ENCODE results near the gene TTBK2. TPM values are rescaled to one million over a fixed set of nuclear protein-coding genes. Genes with fewer than 3 reads are reported as not detected.
A peak's percentile ranks its signal among the peaks of the same experiment; 100 is the strongest.

Gene TTBK2
- total RNA-seq, 2 experiments from 2014 or later, result 17.2 to 17.7 TPM

- POLR2A ChIA-PET, result no interaction called here
- Mint-ChIP-seq H3K4me1 (no peaks in the 10 kb centered on the region), H3K9me3 (no peaks in the 10 kb centered on the region), H3K27me3 (no peaks in the 10 kb centered on the region), H3K4me3 (no peak overlapping the region), H3K27ac (no peak overlapping the region), H3K36me3 (no peaks in the 10 kb centered on the region)
- no peak for ATAC-seq (ENCODE audit: low read depth)
- no peak for DNase-seq
These were observed 201.5 kb downstream of the TTBK2 start for GRCh38 chr15:42719043-42719442.

GRCh38 chr15:42716626-42717025 is 204.0 kb downstream of the TTBK2 start:
- H3K4me1 Mint-ChIP-seq, result no peaks in the 10 kb centered on the region
- H3K36me3 Mint-ChIP-seq, result no peaks in the 10 kb centered on the region
- POLR2A ChIA-PET, result interaction anchor here (1.4 kb wide), 1 partner anchor 20 kb away, joined by 3 read pairs; the partner anchor contains the start of gene CDAN1

GRCh38 chr15:42716125-42716524 is 204.5 kb downstream of the TTBK2 start:
- POLR2A ChIA-PET, result no interaction called here
- no peaks in the 10 kb centered on the region for H3K9me3 Mint-ChIP-seq
- no peaks in the 10 kb centered on the region for H3K36me3 Mint-ChIP-seq
- H3K4me3 Mint-ChIP-seq, result no peak overlapping the region
- H3K4me1 Mint-ChIP-seq, result no peaks in the 10 kb centered on the region
- ATAC-seq (ENCODE audit: low read depth), result no peak
- H3K27me3 Mint-ChIP-seq, result no peaks in the 10 kb centered on the region
- no peak for DNase-seq
- no peak overlapping the region for H3K27ac Mint-ChIP-seq

More at GRCh38 chr15:42716626-42717025, 204.0 kb downstream of the TTBK2 start:
- no peaks in the 10 kb centered on the region for H3K9me3 Mint-ChIP-seq
- no peaks in the 10 kb centered on the region for H3K27me3 Mint-ChIP-seq
- H3K27ac Mint-ChIP-seq, result no peak overlapping the region
- ATAC-seq (ENCODE audit: low read depth) (no peak), DNase-seq (no peak)
- no peak overlapping the region for H3K4me3 Mint-ChIP-seq

- no peak for DNase-seq
- H3K27ac Mint-ChIP-seq, result no peak overlapping the region
- peaks cover 2% of the 10 kb centered on the region for H3K4me1 Mint-ChIP-seq
- H3K27me3 Mint-ChIP-seq, result no peaks in the 10 kb centered on the region
- no peak for ATAC-seq (ENCODE audit: low read depth)
- POLR2A ChIA-PET, result no interaction called here
- H3K9me3 Mint-ChIP-seq, result no peaks in the 10 kb centered on the region
- no peaks in the 10 kb centered on the region for H3K36me3 Mint-ChIP-seq
- no peak overlapping the region for H3K4me3 Mint-ChIP-seq
These were observed 208.0 kb downstream of the TTBK2 start for GRCh38 chr15:42712584-42712983.

- no peaks in the 10 kb centered on the region for H3K36me3 Mint-ChIP-seq
- H3K27me3 Mint-ChIP-seq, result no peaks in the 10 kb centered on the region
- POLR2A ChIA-PET, result interaction anchor here (0.7 kb wide), 1 partner anchor 137 kb away, joined by 3 read pairs; no protein-coding TSS in a partner anchor
These were observed 208.8 kb downstream of the TTBK2 start for GRCh38 chr15:42711746-42712145.

GRCh38 chr15:42710662-42711061 is 209.9 kb downstream of the TTBK2 start:
- DNase-seq (no peak), ATAC-seq (ENCODE audit: low read depth) (no peak)
- Mint-ChIP-seq H3K27ac (no peak overlapping the region), H3K4me3 (no peak overlapping the region), H3K4me1 (peaks cover 2% of the 10 kb centered on the region), H3K9me3 (no peaks in the 10 kb centered on the region), H3K36me3 (no peaks in the 10 kb centered on the region), H3K27me3 (no peaks in the 10 kb centered on the region)
- POLR2A ChIA-PET, result interaction anchor here (0.6 kb wide), 1 partner anchor 41 kb away, joined by 3 read pairs; no protein-coding TSS in a partner anchor

More at GRCh38 chr15:42711746-42712145, 208.8 kb downstream of the TTBK2 start:
- Mint-ChIP-seq H3K4me3 (no peak overlapping the region), H3K27ac (no peak overlapping the region), H3K4me1 (peaks cover 2% of the 10 kb centered on the region), H3K9me3 (no peaks in the 10 kb centered on the region)
- DNase-seq, result no peak
- no peak for ATAC-seq (ENCODE audit: low read depth)

- H3K9me3 Mint-ChIP-seq, result no peaks in the 10 kb centered on the region
- DNase-seq, result no peak
- peaks cover 2% of the 10 kb centered on the region for H3K4me1 Mint-ChIP-seq
- H3K27ac Mint-ChIP-seq, result no peak overlapping the region
- H3K36me3 Mint-ChIP-seq, result no peaks in the 10 kb centered on the region
- H3K4me3 Mint-ChIP-seq, result no peak overlapping the region
- no peaks in the 10 kb centered on the region for H3K27me3 Mint-ChIP-seq
- ATAC-seq (ENCODE audit: low read depth), result no peak
- POLR2A ChIA-PET, result interaction anchor here (0.7 kb wide), 1 partner anchor 170 kb away, joined by 3 read pairs; no protein-coding TSS in a partner anchor
These were observed 212.6 kb downstream of the TTBK2 start for GRCh38 chr15:42707873-42708544.

GRCh38 chr15:42707068-42707467 is 213.5 kb downstream of the TTBK2 start:
- H3K36me3 Mint-ChIP-seq, result no peaks in the 10 kb centered on the region
- H3K4me3 Mint-ChIP-seq, result no peak overlapping the region
- H3K4me1 Mint-ChIP-seq, result peaks cover 2% of the 10 kb centered on the region
- no peaks in the 10 kb centered on the region for H3K9me3 Mint-ChIP-seq
- POLR2A ChIA-PET, result no interaction called here
- H3K27ac Mint-ChIP-seq, result no peak overlapping the region
- DNase-seq (no peak), ATAC-seq (ENCODE audit: low read depth) (no peak)
- no peaks in the 10 kb centered on the region for H3K27me3 Mint-ChIP-seq

GRCh38 chr15:42705336-42705735 is 215.2 kb downstream of the TTBK2 start:
- Mint-ChIP-seq H3K27ac (no peak overlapping the region), H3K9me3 (no peaks in the 10 kb centered on the region)
- POLR2A ChIA-PET, result no interaction called here

GRCh38 chr15:42704492-42704926 is 216.1 kb downstream of the TTBK2 start:
- ATAC-seq (ENCODE audit: low read depth) (peak; percentile 96), DNase-seq (no peak)
- H3K4me1 Mint-ChIP-seq, result peaks cover 2% of the 10 kb centered on the region
- no peaks in the 10 kb centered on the region for H3K9me3 Mint-ChIP-seq
- no peaks in the 10 kb centered on the region for H3K27me3 Mint-ChIP-seq
- H3K27ac Mint-ChIP-seq, result no peak overlapping the region
- H3K36me3 Mint-ChIP-seq, result no peaks in the 10 kb centered on the region
- POLR2A ChIA-PET, result no interaction called here
- H3K4me3 Mint-ChIP-seq, result no peak overlapping the region

More at GRCh38 chr15:42705336-42705735, 215.2 kb downstream of the TTBK2 start:
- H3K4me1 Mint-ChIP-seq, result peaks cover 2% of the 10 kb centered on the region
- no peaks in the 10 kb centered on the region for H3K36me3 Mint-ChIP-seq
- H3K27me3 Mint-ChIP-seq, result no peaks in the 10 kb centered on the region
- no peak for DNase-seq
- H3K4me3 Mint-ChIP-seq, result no peak overlapping the region
- no peak for ATAC-seq (ENCODE audit: low read depth)

GRCh38 chr15:42696626-42697025 is 224.0 kb downstream of the TTBK2 start:
- ATAC-seq (ENCODE audit: low read depth) (no peak), DNase-seq (no peak)
- Mint-ChIP-seq H3K27ac (no peak overlapping the region), H3K9me3 (no peaks in the 10 kb centered on the region), H3K4me3 (no peak overlapping the region), H3K27me3 (no peaks in the 10 kb centered on the region), H3K36me3 (peaks cover 6% of the 10 kb centered on the region), H3K4me1 (peaks cover 5% of the 10 kb centered on the region)
- POLR2A ChIA-PET, result no interaction called here

GRCh38 chr15:42695527-42696071 is 225.0 kb downstream of the TTBK2 start:
- no peaks in the 10 kb centered on the region for H3K27me3 Mint-ChIP-seq
- no peak overlapping the region for H3K4me3 Mint-ChIP-seq

GRCh38 chr15:42694398-42694797 is 226.2 kb downstream of the TTBK2 start:
- ATAC-seq (ENCODE audit: low read depth) (no peak), DNase-seq (no peak)
- Mint-ChIP-seq H3K4me3 (no peak overlapping the region), H3K27me3 (no peaks in the 10 kb centered on the region), H3K4me1 (peaks cover 18% of the 10 kb centered on the region), H3K36me3 (peaks cover 6% of the 10 kb centered on the region), H3K9me3 (no peaks in the 10 kb centered on the region), H3K27ac (no peak overlapping the region)
- POLR2A ChIA-PET, result no interaction called here

More at GRCh38 chr15:42695527-42696071, 225.0 kb downstream of the TTBK2 start:
- H3K4me1 Mint-ChIP-seq, result peaks cover 15% of the 10 kb centered on the region
- POLR2A ChIA-PET, result no interaction called here
- ATAC-seq (ENCODE audit: low read depth) (no peak), DNase-seq (no peak)
- no peak overlapping the region for H3K27ac Mint-ChIP-seq
- peaks cover 6% of the 10 kb centered on the region for H3K36me3 Mint-ChIP-seq
- H3K9me3 Mint-ChIP-seq, result no peaks in the 10 kb centered on the region

GRCh38 chr15:42693942-42694341 is 226.6 kb downstream of the TTBK2 start:
- ATAC-seq (ENCODE audit: low read depth) (no peak), DNase-seq (no peak)
- H3K36me3 Mint-ChIP-seq, result peaks cover 5% of the 10 kb centered on the region
- peaks cover 18% of the 10 kb centered on the region for H3K4me1 Mint-ChIP-seq
- H3K27me3 Mint-ChIP-seq, result no peaks in the 10 kb centered on the region
- H3K27ac Mint-ChIP-seq, result no peak overlapping the region
- POLR2A ChIA-PET, result no interaction called here
- H3K9me3 Mint-ChIP-seq, result no peaks in the 10 kb centered on the region
- H3K4me3 Mint-ChIP-seq, result no peak overlapping the region
